ENCODE data around the gene THY1.

The THY1 gene

DNA sequence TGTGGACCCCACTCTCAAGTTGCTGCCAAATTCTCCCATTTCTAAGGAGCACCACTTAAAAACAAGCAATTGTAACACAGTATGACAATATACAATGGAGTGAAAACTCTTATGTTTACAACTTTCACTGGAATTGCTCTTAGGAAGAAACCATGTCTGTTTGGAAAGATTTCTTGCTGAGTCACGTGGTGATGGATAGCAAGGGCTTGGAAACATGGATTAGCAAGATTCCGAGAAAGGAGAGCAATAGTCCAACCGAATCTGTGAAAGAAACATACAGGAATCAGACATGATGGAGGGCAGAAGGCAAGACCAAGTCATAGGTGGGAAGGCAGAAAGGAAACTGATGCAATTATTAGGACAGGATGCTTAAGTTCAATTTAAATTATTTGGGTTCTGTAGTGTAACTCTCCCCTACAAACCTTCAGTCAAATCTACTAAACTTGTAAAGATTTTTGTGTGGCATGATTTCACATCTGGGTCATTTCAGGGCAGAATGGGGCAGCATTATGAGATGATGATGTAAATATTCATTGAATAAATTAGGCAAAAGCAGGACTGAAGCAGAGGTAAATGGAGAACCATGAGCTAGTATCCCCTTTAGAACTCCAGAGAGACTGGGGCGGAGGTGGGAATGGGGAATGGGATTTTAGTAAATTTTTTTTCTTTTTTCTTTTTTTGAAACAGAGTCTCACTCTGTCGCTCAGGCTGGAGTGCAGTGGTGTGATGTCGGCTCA is 27.8 kb upstream of the THY1 start:
- no peaks in the 10 kb centered on the region for H4K20me1 ChIP-seq (ENCODE audit: insufficient read depth, low read length)
- no peaks in the 10 kb centered on the region for H3F3A ChIP-seq (ENCODE audit: insufficient read depth, low read length)
- no peaks in the 10 kb centered on the region for H3K9me3 ChIP-seq (ENCODE audit: low read length)
- H3K27ac ChIP-seq (ENCODE audit: low read depth, low read length, poor library complexity, severe bottlenecking) = no peak overlapping the region
- no peak overlapping the region for H3K9ac ChIP-seq (ENCODE audit: low read length)
- TF ChIP-seq, protein P1, sequence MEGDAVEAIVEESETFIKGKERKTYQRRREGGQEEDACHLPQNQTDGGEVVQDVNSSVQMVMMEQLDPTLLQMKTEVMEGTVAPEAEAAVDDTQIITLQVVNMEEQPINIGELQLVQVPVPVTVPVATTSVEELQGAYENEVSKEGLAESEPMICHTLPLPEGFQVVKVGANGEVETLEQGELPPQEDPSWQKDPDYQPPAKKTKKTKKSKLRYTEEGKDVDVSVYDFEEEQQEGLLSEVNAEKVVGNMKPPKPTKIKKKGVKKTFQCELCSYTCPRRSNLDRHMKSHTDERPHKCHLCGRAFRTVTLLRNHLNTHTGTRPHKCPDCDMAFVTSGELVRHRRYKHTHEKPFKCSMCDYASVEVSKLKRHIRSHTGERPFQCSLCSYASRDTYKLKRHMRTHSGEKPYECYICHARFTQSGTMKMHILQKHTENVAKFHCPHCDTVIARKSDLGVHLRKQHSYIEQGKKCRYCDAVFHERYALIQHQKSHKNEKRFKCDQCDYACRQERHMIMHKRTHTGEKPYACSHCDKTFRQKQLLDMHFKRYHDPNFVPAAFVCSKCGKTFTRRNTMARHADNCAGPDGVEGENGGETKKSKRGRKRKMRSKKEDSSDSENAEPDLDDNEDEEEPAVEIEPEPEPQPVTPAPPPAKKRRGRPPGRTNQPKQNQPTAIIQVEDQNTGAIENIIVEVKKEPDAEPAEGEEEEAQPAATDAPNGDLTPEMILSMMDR (IDR thresholded peaks at IDR 0.05; ENCODE audit: low read length) = no peak
- TF ChIP-seq EZH2 (IDR thresholded peaks at IDR 0.05; ENCODE audit: borderline replicate concordance, low read length) = no peak
- H3K27me3 ChIP-seq (ENCODE audit: insufficient read depth, low read length) = no peaks in the 10 kb centered on the region
- H2AFZ ChIP-seq (ENCODE audit: low read length) = no peak overlapping the region
- H3K4me3 ChIP-seq (ENCODE audit: low read depth, low read length, poor library complexity, severe bottlenecking) = no peak overlapping the region
- no peaks in the 10 kb centered on the region for H3K9me2 ChIP-seq (ENCODE audit: low read depth, low read length)
- H3K79me2 ChIP-seq (ENCODE audit: insufficient read depth, low read length) = no peaks in the 10 kb centered on the region
- H3K4me2 ChIP-seq (ENCODE audit: low read length) = no peak overlapping the region
- H3K36me3 ChIP-seq (ENCODE audit: insufficient read depth, low read length) = no peaks in the 10 kb centered on the region
- H3K4me1 ChIP-seq (ENCODE audit: insufficient read depth, low read length, severe bottlenecking) = no peaks in the 10 kb centered on the region

DNA sequence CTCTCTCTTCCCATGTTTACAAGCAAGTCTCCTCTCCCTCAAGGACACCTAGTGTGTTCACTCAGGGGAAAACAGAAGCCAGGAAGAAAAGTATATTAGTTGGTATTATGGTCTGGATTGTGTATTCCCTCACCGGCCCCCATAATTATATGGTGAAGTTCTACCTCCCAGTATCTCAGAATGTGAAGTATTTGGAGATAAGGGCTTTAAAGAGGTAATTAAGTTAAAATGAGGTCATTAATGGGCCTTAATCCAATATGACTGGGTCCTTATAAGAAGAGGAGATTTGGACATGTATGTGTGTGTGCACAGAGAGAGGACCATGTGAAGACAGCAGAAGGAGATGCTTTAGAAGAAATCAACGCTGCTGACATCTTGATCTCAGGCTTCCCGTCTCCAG is 26.5 kb upstream of the THY1 start:
- Histone ChIP-seq H3K9me2 (ENCODE audit: low read depth, low read length) (no peaks in the 10 kb centered on the region), H3K9me3 (ENCODE audit: low read length) (no peaks in the 10 kb centered on the region), H3K27me3 (ENCODE audit: insufficient read depth, low read length) (no peaks in the 10 kb centered on the region), H4K20me1 (ENCODE audit: insufficient read depth, low read length) (no peaks in the 10 kb centered on the region), H2AFZ (ENCODE audit: low read length) (no peak overlapping the region), H3K36me3 (ENCODE audit: insufficient read depth, low read length) (no peaks in the 10 kb centered on the region), H3K4me1 (ENCODE audit: insufficient read depth, low read length, severe bottlenecking) (no peaks in the 10 kb centered on the region), H3K9ac (ENCODE audit: low read length) (no peak overlapping the region), H3K79me2 (ENCODE audit: insufficient read depth, low read length) (no peaks in the 10 kb centered on the region), H3F3A (ENCODE audit: insufficient read depth, low read length) (no peaks in the 10 kb centered on the region), H3K4me3 (ENCODE audit: low read depth, low read length, poor library complexity, severe bottlenecking) (no peak overlapping the region), H3K27ac (ENCODE audit: low read depth, low read length, poor library complexity, severe bottlenecking) (no peak overlapping the region), H3K4me2 (ENCODE audit: low read length) (no peak overlapping the region)
- TF ChIP-seq EZH2 (IDR thresholded peaks at IDR 0.05; ENCODE audit: borderline replicate concordance, low read length) = no peak
- TF ChIP-seq, protein P1 (IDR thresholded peaks at IDR 0.05; ENCODE audit: low read length) = no peak

DNA sequence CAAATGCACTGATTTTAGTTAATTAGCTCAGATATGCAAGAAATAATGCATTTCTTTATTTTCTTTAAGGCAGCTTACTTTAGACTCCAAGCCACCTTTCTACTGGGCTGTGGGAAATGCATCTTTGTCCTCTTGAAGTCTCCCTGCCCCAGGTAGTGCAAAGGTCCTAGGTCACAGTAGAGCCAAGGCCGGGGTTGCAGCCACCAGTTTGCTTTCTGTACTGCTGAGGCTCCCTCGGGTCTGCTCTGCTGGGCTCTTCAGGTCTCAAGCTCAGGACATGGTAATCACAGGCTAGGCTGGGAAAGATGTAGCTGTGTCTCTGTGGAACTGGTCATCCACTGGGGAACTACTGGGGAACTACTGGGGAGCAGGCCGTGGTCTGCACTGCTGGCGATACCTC is 25.4 kb upstream of the THY1 start:
- no peak overlapping the region for H3K9ac ChIP-seq (ENCODE audit: low read length)
- H3K4me2 ChIP-seq (ENCODE audit: low read length) = no peak overlapping the region
- H3K79me2 ChIP-seq (ENCODE audit: insufficient read depth, low read length) = no peaks in the 10 kb centered on the region
- TF ChIP-seq, protein P1 (IDR thresholded peaks at IDR 0.05; ENCODE audit: low read length) = no peak
- no peak for TF ChIP-seq EZH2 (IDR thresholded peaks at IDR 0.05; ENCODE audit: borderline replicate concordance, low read length)
- H3K4me3 ChIP-seq (ENCODE audit: low read depth, low read length, poor library complexity, severe bottlenecking) = no peak overlapping the region
- H3K27me3 ChIP-seq (ENCODE audit: insufficient read depth, low read length) = no peaks in the 10 kb centered on the region
- no peaks in the 10 kb centered on the region for H3K9me2 ChIP-seq (ENCODE audit: low read depth, low read length)
- no peaks in the 10 kb centered on the region for H3K4me1 ChIP-seq (ENCODE audit: insufficient read depth, low read length, severe bottlenecking)
- H3F3A ChIP-seq (ENCODE audit: insufficient read depth, low read length) = no peaks in the 10 kb centered on the region
- H3K9me3 ChIP-seq (ENCODE audit: low read length) = no peaks in the 10 kb centered on the region
- H2AFZ ChIP-seq (ENCODE audit: low read length) = no peak overlapping the region
- H3K36me3 ChIP-seq (ENCODE audit: insufficient read depth, low read length) = no peaks in the 10 kb centered on the region
- H4K20me1 ChIP-seq (ENCODE audit: insufficient read depth, low read length) = no peaks in the 10 kb centered on the region
- H3K27ac ChIP-seq (ENCODE audit: low read depth, low read length, poor library complexity, severe bottlenecking) = no peak overlapping the region

Measured in OCI-LY1 (cell line).